GM21723 (cell line): Measurements from ENCODE around the gene RCAN2.
A peak's percentile ranks its signal among the peaks of the same experiment; 100 is the strongest.

Source experiments
- ATAC-seq: cut with Tn5 transposase; IDR thresholded peaks from one replicate; pipeline ENCODE4 v1.9.1; 2021; ENCODE audit warnings: mild to moderate bottlenecking, moderate library complexity; ENCODE audit not compliant: unreplicated experiment

The RCAN2 gene

GRCh38 chr6:46175446-46175845, 315.8 kb downstream of the RCAN2 start:
- ATAC-seq = peak; percentile 80

- ATAC-seq = no peak
Measured at GRCh38 chr6:46174904-46175303, 316.3 kb downstream of the RCAN2 start.

GRCh38 chr6:46172176-46172575, 319.1 kb downstream of the RCAN2 start:
- ATAC-seq = no peak
